GM18499 (cell line): ENCODE results near the gene DERA.
"Not testable (repeated sequence)": the region's sequence is repeated elsewhere in the genome, so short reads cannot be mapped to it uniquely, and the experiment has no call there.

ENCODE experiments used
- ATAC-seq: cut with Tn5 transposase; IDR thresholded peaks from one replicate; pipeline ENCODE4 v1.9.1; 2021; ENCODE audit warnings: moderate number of reproducible peaks; ENCODE audit not compliant: insufficient read depth, unreplicated experiment

DERA gene

DNA sequence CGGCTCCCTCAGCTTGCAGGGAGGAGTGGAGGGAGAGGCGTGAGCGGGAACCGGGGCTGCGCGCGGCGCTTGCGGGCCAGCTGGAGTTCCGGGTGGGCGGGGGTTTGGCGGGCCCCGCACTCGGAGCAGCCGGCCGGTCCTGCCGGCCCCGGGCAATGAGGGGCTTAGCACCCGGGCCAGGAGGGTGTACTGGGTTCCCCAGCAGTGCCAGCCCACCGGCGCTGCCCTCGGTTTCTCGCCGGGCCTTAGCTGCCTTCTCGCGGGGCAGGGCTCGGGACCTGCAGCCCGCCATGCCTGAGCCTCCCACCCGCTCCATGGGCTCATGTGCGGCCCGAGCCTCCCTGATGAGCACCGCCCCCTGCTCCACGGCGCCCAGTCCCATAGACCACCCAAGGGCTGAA, 146.2 kb downstream of the DERA start:
- ATAC-seq: not testable (repeated sequence)

DNA sequence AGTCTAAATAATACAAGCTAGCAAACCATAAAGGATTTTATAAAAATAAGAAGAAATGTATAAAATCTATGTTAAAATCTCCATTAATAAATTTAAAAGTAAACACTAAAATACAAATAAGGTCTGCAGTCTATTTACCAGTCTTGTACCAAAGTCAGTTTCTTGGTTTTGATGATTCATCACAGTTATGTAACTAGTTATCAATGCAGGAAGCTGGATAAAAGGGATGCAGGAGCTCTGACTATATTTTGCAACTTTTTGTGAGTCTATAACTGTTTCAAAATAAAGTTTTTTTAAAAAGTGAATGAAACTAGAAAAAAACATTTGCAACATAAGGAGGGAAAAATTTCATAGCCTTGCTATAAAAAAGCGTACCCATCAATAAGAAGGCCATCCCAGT, 151.5 kb downstream of the DERA start:
- ATAC-seq: no peak

DNA sequence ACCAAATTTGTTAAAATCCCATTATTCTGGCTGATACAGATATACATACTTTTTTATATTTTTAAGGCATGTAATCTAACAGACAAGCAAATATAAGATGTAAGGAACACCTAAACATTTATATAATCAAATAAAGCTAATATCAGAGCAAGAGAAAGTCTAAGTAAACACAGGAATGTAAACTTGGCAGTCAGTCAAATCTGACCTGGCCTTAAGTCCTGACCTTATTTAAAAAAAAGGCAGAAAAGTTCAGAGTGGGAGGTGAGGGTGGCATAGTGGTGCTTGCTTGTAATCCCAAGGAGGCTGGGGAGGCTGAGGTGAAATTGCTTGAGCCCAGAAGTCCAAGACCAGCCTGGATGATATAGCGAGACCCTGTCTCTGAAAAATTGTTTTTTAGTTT, 152.6 kb downstream of the DERA start:
- no peak for ATAC-seq

DNA sequence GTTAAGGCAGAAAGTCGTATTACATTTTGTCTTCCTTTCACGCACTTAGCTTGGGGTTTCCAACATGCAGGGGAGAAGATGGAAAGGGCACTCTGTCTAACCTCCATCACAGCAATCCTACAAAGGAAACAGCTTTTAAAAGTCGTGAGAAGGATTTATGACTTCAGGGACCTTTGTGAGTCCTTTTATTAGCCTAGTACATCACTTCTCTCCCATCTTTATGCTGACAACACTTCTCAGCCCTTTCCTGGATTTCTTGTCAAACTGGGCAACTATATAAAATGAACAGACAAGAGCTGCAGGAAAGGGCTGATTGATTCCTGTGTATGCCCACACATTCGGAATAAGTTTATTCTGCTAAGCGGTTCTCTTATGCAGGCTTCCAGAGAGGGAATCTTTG, 159.0 kb downstream of the DERA start:
- no peak for ATAC-seq

DNA sequence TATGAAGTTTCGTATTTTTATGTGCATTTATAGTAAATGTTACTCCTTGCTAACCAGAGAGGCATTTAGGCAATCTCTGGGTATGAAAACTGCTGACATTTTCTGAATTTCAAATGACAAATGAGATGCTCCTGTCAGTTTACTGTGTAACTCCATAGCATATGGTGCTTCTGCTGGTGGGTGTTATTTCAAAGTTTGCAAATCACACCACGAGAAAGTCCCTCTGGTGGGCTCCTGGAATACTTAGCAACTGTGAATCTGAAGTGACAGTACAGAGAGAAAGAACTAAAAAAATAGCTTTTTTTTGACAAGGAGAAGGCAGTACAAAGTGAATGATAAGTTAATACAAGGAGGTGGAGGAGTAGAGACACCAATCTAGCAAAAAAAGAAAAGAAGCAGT, 161.5 kb downstream of the DERA start:
- no peak for ATAC-seq

DNA sequence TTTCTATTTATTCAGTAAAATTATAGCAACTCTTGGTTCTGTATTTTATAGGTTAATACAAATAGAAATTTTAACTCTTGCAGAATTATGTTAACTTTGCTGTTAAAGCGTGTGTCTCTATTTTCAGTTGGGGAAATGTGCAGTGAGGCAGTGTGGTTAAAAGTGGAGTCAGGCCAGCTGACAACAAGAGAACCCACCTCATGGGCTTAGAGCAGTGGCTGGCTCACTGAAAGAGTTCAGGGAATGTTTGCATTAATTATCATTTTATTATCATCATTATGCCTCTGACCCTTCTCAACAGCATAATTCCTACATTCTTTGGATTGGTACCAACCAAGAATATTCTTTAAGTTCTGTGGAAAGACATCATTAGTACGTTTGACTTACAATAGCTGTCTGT, 163.8 kb downstream of the DERA start:
- no peak for ATAC-seq

DNA sequence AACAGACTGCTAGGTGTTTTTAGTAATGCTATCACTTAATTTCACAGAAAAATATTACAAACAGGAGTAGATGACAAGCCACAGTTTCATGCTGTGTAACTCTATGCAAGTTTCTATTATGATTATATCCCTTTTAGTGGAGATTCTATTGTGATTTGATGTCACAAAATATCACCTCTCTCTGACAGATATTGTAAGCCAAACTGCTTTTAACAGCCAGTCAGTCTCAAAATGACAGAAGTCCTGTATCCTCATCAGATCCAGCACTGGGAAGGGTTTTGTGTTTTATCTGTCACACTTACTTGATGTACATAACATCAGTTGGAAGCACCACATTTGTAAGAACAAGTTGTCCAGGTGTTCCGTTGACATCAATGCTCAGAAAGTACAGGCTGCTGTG, 164.8 kb downstream of the DERA start:
- no peak for ATAC-seq

DNA sequence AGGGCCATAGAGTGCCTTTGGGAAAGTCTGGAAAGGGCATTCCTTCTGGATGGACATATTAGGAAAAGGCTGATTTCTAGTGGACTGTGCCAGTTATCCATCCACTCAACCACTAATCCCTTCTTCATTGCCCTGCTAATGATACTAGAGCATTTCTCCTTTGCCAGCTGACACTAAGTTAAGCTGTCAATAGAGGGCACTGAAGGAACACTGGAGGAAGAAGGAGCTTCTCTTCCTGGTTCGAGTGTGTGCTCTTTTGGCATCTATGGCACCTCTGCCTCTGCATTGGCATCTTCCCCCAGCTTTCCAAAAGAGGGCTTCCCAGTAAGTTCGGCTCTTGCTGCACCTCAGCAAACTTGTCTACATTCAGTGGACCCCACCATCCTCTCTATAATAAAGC, 165.4 kb downstream of the DERA start:
- ATAC-seq: peak; percentile 60

DNA sequence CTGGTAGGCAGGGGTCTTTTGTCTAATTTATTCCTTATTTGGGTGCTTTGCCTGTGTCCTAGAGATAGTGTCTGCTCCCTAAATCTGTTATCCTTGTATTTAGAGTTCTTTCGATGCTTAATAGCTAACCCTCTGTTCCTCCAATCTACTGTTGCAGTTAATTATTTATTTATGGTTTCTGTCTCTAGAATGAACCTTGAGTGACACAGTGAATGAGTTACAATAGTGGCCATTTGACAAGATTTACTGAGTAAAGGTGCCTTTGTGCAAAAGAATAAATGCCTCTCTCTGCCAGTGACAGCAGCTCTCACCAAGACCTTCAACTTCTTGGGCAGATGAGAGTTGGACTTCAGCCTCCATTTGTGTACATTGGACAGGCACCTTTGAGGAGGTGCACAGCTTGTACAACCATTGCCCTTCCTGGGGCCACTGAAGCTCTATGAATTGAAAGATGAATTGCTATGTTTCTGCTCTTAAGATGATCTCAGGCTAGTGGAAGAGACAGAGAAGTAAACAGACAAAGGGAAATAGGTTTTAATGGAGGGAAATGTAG, 165.9 kb downstream of the DERA start:
- no peak for ATAC-seq

DNA sequence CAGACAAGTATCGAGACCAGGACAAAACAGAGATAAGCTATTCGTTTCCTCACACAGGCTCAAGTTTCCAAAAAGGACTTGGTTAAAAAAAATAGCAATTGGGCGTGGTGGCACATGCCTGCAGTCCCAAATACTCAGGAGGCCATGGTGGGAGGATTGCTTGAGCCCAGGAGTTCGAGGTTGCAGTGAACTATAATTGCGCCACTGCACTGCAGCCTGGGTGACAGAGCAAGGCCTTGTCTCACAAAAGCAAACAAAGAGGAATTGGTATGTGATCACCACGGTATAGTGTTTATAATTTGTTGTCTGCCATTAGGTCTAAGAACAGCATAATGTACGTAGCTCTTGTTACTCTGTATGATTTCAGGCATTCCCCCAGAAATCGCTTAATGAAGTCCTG, 175.3 kb downstream of the DERA start:
- ATAC-seq: no peak

DNA sequence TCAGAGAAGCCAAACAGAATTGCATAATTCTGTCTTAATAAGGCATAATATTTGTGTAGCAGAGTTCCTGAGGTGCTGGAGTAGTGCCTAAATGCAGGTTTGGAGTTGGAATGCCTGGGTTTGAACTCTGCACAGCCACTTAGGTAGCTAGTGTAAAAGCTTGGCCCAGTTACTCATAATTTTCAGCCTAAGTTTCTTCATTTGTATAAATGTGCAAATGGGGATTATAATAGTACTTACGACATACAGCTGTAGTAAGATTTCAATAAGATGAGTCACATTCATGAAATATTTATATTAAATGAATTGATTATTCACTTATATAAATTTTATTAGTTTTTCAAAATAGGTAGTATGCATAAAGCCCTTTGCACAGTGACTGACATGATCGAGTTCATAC, 175.8 kb downstream of the DERA start:
- ATAC-seq: no peak
